GM19238 (cell line): ENCODE measurements around the gene METTL26.

Experiments
- DNase-seq: peaks from one replicate; pipeline ENCODE4 v3.0.0; 2011; ENCODE audit warnings: low spot score; ENCODE audit not compliant: insufficient read length

The METTL26 gene

GRCh38 chr16:658679-659571 lies 22.8 kb upstream of the METTL26 start:
- DNase-seq: no peak

- DNase-seq: no peak
Measured at GRCh38 chr16:657487-657886, 21.4 kb upstream of the METTL26 start.

- no peak for DNase-seq
Measured at GRCh38 chr16:654034-654433, 17.9 kb upstream of the METTL26 start.

- no peak for DNase-seq
Measured at GRCh38 chr16:652454-653305, 16.6 kb upstream of the METTL26 start.

- no peak for DNase-seq
Measured at GRCh38 chr16:651844-652243, 15.7 kb upstream of the METTL26 start.

- peak; percentile 63 for DNase-seq
Measured at GRCh38 chr16:649631-650030, 13.5 kb upstream of the METTL26 start.

GRCh38 chr16:648781-649589 lies 12.9 kb upstream of the METTL26 start, which contains the start of gene WDR90:
WDR90 (plus strand) TSS chr16:649365; CDS start chr16:649417, 52 bp downstream.
- DNase-seq: peak; percentile 100

GRCh38 chr16:648071-648780 lies 12.1 kb upstream of the METTL26 start:
- DNase-seq: no peak

- DNase-seq: no peak
Measured at GRCh38 chr16:647173-647902, 11.2 kb upstream of the METTL26 start.

- DNase-seq: no peak
Measured at GRCh38 chr16:646679-647172, 10.6 kb upstream of the METTL26 start.

- DNase-seq: no peak
Measured at GRCh38 chr16:645852-646678, 10.0 kb upstream of the METTL26 start.

- no peak for DNase-seq
Measured at GRCh38 chr16:644556-644955, 8.5 kb upstream of the METTL26 start.

- no peak for DNase-seq
Measured at GRCh38 chr16:643050-643368, 6.9 kb upstream of the METTL26 start.

- DNase-seq: peak; percentile 77
Measured at GRCh38 chr16:642189-643049, 6.3 kb upstream of the METTL26 start.

GRCh38 chr16:641326-642188 lies 5.5 kb upstream of the METTL26 start, which contains the start of gene MCRIP2:
MCRIP2 (plus strand) TSS chr16:641828; CDS start chr16:641992, 164 bp downstream.
- peak; percentile 92 for DNase-seq

- DNase-seq: no peak
Measured at GRCh38 chr16:640614-641013, 4.5 kb upstream of the METTL26 start.

- DNase-seq: no peak
Measured at GRCh38 chr16:638836-639235, 2.7 kb upstream of the METTL26 start.
